Chondrocyte (in vitro differentiated cells): ENCODE results near the gene PPCDC. TPM values are rescaled to one million over a fixed set of nuclear protein-coding genes. Genes with fewer than 3 reads are reported as not detected.

Source experiments
- DNase-seq: peaks from one replicate; pipeline ENCODE4 v3.0.0; 2021; ENCODE audit warnings: mixed read lengths, low spot score
- H3K27ac Mint-ChIP-seq: one replicate; pipeline ENCODE4 v1.8.0; 2021; ENCODE audit warnings: mild to moderate bottlenecking, moderate library complexity, mixed read lengths; ENCODE audit not compliant: unreplicated experiment
- H3K27me3 Mint-ChIP-seq: 2 replicates; pipeline ENCODE4 v1.8.0; 2021; ENCODE audit warnings: low read depth, mixed read lengths
- H3K36me3 Mint-ChIP-seq: 2 replicates; pipeline ENCODE4 v1.8.0; 2021; ENCODE audit warnings: low read depth, mixed read lengths
- H3K4me1 Mint-ChIP-seq: 2 replicates; pipeline ENCODE4 v1.8.0; 2021; ENCODE audit warnings: low read depth, mild to moderate bottlenecking, mixed read lengths
- H3K4me3 Mint-ChIP-seq: one replicate; pipeline ENCODE4 v1.8.0; 2021; ENCODE audit warnings: mild to moderate bottlenecking, moderate library complexity, mixed read lengths; ENCODE audit not compliant: unreplicated experiment
- H3K9me3 Mint-ChIP-seq: 2 replicates; pipeline ENCODE4 v1.8.0; 2021; ENCODE audit warnings: low read depth, mixed read lengths
- total RNA-seq: library from RNA; stranded (reverse); gene quantifications from 3 replicates; pipeline ENCODE4 v1.2.1, GENCODE V29; 2021
- TF ChIP-seq, protein P1 (sequence below): fragments of 200-600 bp; sonication (generic); IDR thresholded peaks from 2 replicates; pipeline ENCODE4 v1.5.0; 2021; ENCODE audit warnings: antibody characterized with exemption, mild to moderate bottlenecking, moderate library complexity

PPCDC gene
- total RNA-seq, 1 donor from 2014 or later = 7.3 TPM

DNA sequence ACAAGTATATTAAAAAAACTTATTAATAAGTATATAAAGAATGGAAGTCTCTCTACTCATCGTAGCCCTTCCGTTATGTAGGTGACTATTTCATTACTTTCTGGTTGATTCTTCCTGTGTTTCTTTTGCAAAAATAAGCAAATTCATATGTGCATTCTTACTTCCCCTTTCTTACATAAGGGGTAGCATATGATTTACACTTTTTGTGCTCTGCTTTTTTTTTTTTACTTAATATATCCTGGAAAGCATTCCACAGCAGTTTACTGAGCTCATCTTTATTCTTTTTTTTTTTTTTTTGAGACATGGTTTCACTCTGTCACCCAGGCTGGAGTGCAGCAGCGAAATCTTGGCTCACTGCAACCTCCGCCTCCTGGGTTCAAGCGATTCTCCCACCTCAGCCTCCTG is 15.2 kb upstream of the PPCDC start:
- H3K27ac Mint-ChIP-seq = no peak overlapping the region
- no peaks in the 10 kb centered on the region for H3K27me3 Mint-ChIP-seq
- no peaks in the 10 kb centered on the region for H3K4me1 Mint-ChIP-seq
- no peak overlapping the region for H3K4me3 Mint-ChIP-seq
- peaks cover 5% of the 10 kb centered on the region for H3K36me3 Mint-ChIP-seq
- DNase-seq = no peak
- TF ChIP-seq, protein P1, sequence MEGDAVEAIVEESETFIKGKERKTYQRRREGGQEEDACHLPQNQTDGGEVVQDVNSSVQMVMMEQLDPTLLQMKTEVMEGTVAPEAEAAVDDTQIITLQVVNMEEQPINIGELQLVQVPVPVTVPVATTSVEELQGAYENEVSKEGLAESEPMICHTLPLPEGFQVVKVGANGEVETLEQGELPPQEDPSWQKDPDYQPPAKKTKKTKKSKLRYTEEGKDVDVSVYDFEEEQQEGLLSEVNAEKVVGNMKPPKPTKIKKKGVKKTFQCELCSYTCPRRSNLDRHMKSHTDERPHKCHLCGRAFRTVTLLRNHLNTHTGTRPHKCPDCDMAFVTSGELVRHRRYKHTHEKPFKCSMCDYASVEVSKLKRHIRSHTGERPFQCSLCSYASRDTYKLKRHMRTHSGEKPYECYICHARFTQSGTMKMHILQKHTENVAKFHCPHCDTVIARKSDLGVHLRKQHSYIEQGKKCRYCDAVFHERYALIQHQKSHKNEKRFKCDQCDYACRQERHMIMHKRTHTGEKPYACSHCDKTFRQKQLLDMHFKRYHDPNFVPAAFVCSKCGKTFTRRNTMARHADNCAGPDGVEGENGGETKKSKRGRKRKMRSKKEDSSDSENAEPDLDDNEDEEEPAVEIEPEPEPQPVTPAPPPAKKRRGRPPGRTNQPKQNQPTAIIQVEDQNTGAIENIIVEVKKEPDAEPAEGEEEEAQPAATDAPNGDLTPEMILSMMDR = no peak
- H3K9me3 Mint-ChIP-seq = no peaks in the 10 kb centered on the region

DNA sequence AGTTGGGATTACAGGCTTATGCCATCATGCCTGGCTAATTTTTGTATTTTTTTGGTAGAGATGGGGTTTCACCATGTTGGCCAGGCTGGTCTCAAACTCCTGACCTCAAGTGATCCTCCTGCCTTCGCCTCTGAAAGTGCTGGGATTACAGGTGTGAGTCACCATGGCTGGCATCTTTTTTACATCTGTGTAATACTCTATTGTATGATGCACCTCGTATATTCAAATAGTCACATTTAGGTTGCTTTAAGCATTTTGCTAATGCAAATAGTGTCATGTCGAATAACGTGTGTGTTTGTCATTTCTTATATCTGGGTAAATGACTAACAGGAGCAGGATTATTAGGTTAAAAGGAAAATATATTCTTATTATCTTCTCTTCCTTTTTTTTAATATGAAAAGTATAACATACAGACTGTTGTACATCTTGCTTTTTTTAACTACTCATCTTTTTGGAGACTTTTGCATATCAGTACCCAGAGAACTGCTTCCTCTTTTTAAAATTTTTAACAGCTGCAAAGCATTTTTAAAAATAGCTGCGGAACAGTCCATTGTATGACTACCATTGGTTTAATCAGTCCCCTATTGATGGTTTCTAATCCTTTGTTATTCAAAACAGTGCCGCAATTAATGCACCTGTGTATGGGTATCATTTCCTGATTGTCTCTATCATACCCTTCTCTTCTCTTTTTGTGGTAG is 14.6 kb upstream of the PPCDC start:
- TF ChIP-seq, protein P1 = no peak
- Mint-ChIP-seq H3K4me3 (no peak overlapping the region), H3K4me1 (no peaks in the 10 kb centered on the region), H3K27ac (no peak overlapping the region), H3K27me3 (no peaks in the 10 kb centered on the region), H3K36me3 (peaks cover 5% of the 10 kb centered on the region), H3K9me3 (no peaks in the 10 kb centered on the region)
- DNase-seq = no peak

DNA sequence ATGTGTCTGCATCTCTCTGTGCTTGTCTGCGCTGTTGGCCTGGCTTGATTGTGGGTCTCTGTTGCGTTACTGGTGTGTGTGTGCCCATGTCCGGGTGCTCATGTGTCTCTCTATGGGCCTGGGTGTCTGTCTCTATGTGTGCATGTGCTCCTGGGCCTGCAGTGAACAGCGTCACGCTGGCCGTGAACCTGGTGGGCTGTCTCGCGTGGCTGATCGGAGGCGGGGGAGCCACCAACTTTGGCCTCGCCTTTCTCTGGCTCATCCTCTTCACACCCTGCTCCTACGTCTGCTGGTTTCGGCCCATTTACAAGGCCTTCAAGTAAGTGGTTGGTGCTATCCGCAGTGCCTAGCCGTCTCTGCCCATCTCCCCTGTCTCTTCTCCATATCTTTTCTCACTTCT is 7.0 kb upstream of the PPCDC start:
- Mint-ChIP-seq H3K9me3 (no peaks in the 10 kb centered on the region), H3K36me3 (peaks cover 9% of the 10 kb centered on the region), H3K27ac (no peak overlapping the region), H3K27me3 (no peaks in the 10 kb centered on the region), H3K4me1 (no peaks in the 10 kb centered on the region), H3K4me3 (no peak overlapping the region)
- DNase-seq = no peak
- TF ChIP-seq, protein P1 = no peak

DNA sequence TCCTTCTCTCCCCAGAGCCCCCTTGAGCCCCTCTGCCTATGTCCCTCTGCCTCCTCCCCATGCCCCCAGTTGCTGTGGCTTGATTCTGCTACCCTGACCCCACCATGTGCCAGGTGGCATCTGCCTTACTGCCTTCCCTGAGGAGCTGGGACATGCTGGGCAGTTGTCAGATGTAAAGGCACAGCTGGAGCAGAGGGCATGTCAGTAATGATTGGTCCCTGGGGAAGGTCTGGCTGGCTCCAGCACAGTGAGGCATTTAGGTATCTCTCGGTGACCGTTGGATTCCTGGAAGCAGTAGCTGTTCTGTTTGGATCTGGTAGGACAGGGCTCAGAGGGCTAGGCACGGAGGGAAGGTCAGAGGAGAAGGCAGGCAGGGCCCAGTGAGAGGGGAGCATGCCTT is 3.5 kb upstream of the PPCDC start:
- Mint-ChIP-seq H3K27ac (no peak overlapping the region), H3K36me3 (peaks cover 5% of the 10 kb centered on the region), H3K4me1 (peaks cover 9% of the 10 kb centered on the region), H3K4me3 (no peak overlapping the region), H3K27me3 (no peaks in the 10 kb centered on the region), H3K9me3 (no peaks in the 10 kb centered on the region)
- TF ChIP-seq, protein P1 = no peak
- DNase-seq = no peak

DNA sequence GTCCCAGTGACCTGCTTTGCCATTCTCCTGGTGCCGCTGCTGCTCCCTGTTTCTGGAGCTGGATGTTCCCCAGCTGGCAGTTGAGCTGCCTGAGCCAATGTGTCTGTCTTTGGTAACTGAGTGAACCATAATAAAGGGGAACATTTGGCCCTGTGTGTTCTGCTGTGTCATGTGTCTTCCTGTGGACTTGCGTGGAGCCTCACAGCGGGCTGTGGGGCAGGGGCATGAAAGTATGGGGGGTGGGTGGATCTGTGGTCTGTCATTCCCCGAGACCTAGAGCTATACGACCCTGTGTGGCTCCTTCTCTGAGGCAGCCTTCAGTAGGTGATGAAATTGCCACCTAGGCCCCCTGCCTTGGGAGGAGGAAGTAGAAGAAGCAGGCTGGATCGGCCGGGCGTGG is 2.0 kb upstream of the PPCDC start:
- Mint-ChIP-seq H3K27ac (no peak overlapping the region), H3K27me3 (no peaks in the 10 kb centered on the region), H3K9me3 (no peaks in the 10 kb centered on the region), H3K4me1 (peaks cover 12% of the 10 kb centered on the region), H3K4me3 (no peak overlapping the region), H3K36me3 (peaks cover 3% of the 10 kb centered on the region)
- TF ChIP-seq, protein P1 = no peak
- no peak for DNase-seq
